ENCODE data around the gene EMC7. TPM values are rescaled to one million over a fixed set of nuclear protein-coding genes. Genes with fewer than 3 reads are reported as not detected.
A peak's percentile ranks its signal among the peaks of the same experiment; 100 is the strongest.

Gene EMC7
- total and polyA plus RNA-seq, 9 of the 15 experiments (the other 6 are each of a cell fraction or from before 2014, with no cell fraction given) = 25.8 to 92.8 (median 49.7) TPM

DNA sequence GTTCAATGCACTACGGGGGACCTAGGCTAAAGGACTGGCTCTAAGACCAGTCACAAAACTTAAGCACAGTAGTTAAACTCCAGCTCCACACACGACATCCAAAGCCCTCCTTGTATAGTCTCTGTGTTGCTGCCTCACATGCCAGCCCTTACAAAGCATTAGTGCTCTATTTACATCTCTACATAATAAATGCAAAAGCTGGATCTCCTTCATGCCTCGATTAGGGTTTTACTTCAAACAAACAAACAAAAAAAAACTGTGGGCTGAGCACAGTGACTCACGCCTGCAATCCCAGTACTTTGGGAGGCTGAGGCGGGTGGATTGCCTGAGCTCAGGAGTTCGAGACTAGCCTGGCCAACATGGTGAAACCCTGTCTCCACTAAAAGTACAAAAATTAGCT lies 9.8 kb upstream of the EMC7 start:
- POLR2A ChIA-PET = interaction anchor here (0.7 to 2.6 kb wide), 4 partner anchors 13 to 99 kb away, joined by 5 to 12 read pairs (median 6); partner anchors contain the start of gene KATNBL1
- FAIRE-seq = no peak
- no peak overlapping the region for H3K9ac ChIP-seq (ENCODE audit: insufficient read depth in 1 of 2, low read depth in 2 of 2, low read length in 2 of 2)

More for the DNA sequence above, 9.8 kb upstream of the EMC7 start:
- H3K4me3 ChIP-seq = no peak overlapping the region
- in situ Hi-C loops (cut with MboI) (no loop called here), intact Hi-C loops (cut with micrococcal nuclease) (no loop called here)
- peak overlapping the region; percentile 43 for H2AFZ ChIP-seq (ENCODE audit: low read depth, low read length)
- H3K27me3 ChIP-seq (ENCODE audit: control insufficient read depth in 2 of 2, insufficient read depth in 2 of 2, low read length in 2 of 2) = no peaks in the 10 kb centered on the region
- H3K4me1 ChIP-seq (replicated peaks in 1 of 2; ENCODE audit: control insufficient read depth in 2 of 2, insufficient read depth in 2 of 2, low read length in 2 of 2) = no peaks in the 10 kb centered on the region
- BruUV-seq (replicated peaks) = no TSS peak
- H3K9me1 ChIP-seq (ENCODE audit: control insufficient read depth, insufficient read depth, low read length) = no peaks in the 10 kb centered on the region
- H3K9me3 ChIP-seq (replicated peaks; ENCODE audit: control insufficient read depth, insufficient read depth, low read depth, low read length) = no peaks in the 10 kb centered on the region
- no peak overlapping the region for H3K4me2 ChIP-seq (ENCODE audit: insufficient read depth, low read length)
- DNase-seq (ENCODE audit: extremely low read depth in 1 of 4, low spot score in 3 of 4) (no peak), ATAC-seq (no peak)
- 27% methylated on average over 6 of the region's 6 CpGs for WGBS (ENCODE audit: insufficient coverage, low coverage, missing lambda C conversion rate)
- H3K27ac ChIP-seq (ENCODE audit: extremely low read depth, low read depth, low read length) = no peak overlapping the region
- H3K79me2 ChIP-seq (ENCODE audit: control insufficient read depth, insufficient read depth, low read length) = no peaks in the 10 kb centered on the region
- TF ChIP-seq, protein P1, sequence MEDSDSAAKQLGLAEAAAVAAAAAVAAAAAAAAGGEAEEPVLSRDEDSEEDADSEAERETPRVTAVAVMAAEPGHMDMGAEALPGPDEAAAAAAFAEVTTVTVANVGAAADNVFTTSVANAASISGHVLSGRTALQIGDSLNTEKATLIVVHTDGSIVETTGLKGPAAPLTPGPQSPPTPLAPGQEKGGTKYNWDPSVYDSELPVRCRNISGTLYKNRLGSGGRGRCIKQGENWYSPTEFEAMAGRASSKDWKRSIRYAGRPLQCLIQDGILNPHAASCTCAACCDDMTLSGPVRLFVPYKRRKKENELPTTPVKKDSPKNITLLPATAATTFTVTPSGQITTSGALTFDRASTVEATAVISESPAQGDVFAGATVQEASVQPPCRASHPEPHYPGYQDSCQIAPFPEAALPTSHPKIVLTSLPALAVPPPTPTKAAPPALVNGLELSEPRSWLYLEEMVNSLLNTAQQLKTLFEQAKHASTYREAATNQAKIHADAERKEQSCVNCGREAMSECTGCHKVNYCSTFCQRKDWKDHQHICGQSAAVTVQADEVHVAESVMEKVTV (CRISPR knock-in tag; IDR thresholded peaks at IDR 0.05) = no peak
- H3K36me3 ChIP-seq (ENCODE audit: control insufficient read depth, insufficient read depth, low read length) = no peaks in the 10 kb centered on the region
- no peaks in the 10 kb centered on the region for H4K20me1 ChIP-seq (replicated peaks; ENCODE audit: control insufficient read depth, insufficient read depth, low read length)
- CTCF ChIA-PET (ENCODE audit: low intra/inter-chr PET ratio) = interaction anchor here (2.6 kb wide), 1 partner anchor 99 kb away, joined by 18 read pairs; the partner anchor contains the start of gene KATNBL1

Data from K562 (cell line).